ENCODE data around the gene BICC1.

- TF ChIP-seq, protein P1, sequence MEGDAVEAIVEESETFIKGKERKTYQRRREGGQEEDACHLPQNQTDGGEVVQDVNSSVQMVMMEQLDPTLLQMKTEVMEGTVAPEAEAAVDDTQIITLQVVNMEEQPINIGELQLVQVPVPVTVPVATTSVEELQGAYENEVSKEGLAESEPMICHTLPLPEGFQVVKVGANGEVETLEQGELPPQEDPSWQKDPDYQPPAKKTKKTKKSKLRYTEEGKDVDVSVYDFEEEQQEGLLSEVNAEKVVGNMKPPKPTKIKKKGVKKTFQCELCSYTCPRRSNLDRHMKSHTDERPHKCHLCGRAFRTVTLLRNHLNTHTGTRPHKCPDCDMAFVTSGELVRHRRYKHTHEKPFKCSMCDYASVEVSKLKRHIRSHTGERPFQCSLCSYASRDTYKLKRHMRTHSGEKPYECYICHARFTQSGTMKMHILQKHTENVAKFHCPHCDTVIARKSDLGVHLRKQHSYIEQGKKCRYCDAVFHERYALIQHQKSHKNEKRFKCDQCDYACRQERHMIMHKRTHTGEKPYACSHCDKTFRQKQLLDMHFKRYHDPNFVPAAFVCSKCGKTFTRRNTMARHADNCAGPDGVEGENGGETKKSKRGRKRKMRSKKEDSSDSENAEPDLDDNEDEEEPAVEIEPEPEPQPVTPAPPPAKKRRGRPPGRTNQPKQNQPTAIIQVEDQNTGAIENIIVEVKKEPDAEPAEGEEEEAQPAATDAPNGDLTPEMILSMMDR (IDR thresholded peaks at IDR 0.05; ENCODE audit: poor library complexity), result no peak
- TF ChIP-seq EZH2 (IDR thresholded peaks at IDR 0.05; ENCODE audit: borderline replicate concordance), result no peak
- TF ChIP-seq EZH2phosphoT487 (IDR thresholded peaks at IDR 0.05; ENCODE audit: low read depth, severe bottlenecking, unreplicated experiment), result no peak
These were observed 73.9 kb downstream of the BICC1 start for GRCh38 chr10:58586282-58587245.
